Activated T-cell treated with anti-CD3 and anti-CD28 coated beads for 24 hours (primary cell): ENCODE data around the gene CAB39.
"Not testable (repeated sequence)": the region's sequence is repeated elsewhere in the genome, so short reads cannot be mapped to it uniquely, and the experiment has no call there.

Source experiments
- DNase-seq: peaks from one replicate; pipeline ENCODE4 v3.0.0-alpha.2; 2020; ENCODE audit warnings: low read depth

The CAB39 gene

GRCh38 chr2:230684270-230685168 lies 28.1 kb upstream of the CAB39 start:
- DNase-seq = no peak

GRCh38 chr2:230685178-230685577 lies 27.5 kb upstream of the CAB39 start:
- DNase-seq = no peak

DNA sequence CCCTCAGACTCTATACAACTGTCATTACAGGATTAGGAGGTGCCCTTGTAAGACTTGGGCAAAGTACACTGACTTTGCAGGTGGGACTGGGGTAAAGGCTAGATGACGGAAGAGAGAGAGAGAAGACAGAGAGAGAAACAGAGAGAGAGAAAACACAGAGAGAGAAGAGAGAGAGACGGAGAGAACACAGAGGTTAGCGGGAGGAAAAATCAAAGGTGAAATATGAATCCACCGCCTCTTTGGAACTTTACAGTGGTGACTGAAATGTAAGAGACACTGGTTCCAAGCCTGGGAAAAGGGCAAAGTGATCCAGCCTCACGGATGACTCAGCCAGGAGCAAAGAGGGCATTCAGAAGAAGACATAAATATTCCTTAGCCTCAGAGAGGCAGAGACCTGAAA lies 25.1 kb upstream of the CAB39 start:
- no peak for DNase-seq

DNA sequence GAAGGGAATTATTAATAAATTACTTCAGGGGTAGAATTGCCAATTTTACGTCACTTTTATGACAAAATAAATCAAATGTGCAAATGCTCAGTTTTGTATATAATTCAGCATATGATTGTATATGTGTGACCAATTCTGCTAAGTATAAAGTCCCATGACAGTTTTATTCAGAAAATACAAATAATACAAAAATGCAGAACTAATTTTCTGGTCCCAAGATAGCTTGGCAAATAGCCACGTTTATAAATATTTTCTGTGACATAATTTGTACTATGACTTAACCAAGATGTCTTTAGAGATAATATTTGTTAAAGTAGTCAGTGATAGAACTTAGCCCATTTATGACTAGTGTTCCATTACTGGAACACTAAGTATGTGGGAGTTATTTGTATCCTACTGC lies 24.2 kb upstream of the CAB39 start:
- DNase-seq = no peak

- DNase-seq = no peak
Observed at GRCh38 chr2:230690439-230690838, 22.2 kb upstream of the CAB39 start.

DNA sequence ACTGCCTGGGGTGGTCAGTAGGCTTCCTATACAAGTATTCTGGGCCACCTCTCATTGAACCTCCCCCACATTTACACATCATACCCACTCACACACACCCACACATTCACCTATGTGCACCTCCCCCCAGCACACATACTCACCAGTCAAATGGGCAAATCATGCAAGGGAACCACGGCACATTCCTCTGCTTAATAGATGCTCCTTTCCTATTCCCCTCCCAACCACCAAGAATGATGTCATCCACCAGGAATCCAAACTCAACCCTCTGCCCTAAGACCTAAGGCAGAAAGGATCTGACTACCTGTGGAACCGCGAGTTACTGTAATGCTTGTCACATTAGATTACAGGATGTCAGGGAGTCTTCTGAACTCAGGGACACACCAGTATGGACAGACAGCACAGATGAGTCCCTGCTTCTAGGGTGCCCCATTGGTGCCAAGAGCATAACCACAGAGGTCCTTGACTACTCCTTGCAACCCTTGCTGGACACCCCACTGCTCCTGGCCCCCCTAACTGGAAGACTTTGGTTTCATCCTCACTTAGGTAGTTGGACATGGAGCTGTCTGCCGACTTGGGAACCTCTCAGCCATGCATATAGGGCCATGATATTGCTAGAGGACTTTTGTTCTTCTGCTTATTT lies 21.5 kb upstream of the CAB39 start:
- no peak for DNase-seq

- DNase-seq = no peak
Observed at GRCh38 chr2:230692760-230693159, 19.9 kb upstream of the CAB39 start.

GRCh38 chr2:230693411-230693810 lies 19.2 kb upstream of the CAB39 start:
- no peak for DNase-seq

- DNase-seq = no peak
Observed at GRCh38 chr2:230694241-230694640, 18.4 kb upstream of the CAB39 start.

DNA sequence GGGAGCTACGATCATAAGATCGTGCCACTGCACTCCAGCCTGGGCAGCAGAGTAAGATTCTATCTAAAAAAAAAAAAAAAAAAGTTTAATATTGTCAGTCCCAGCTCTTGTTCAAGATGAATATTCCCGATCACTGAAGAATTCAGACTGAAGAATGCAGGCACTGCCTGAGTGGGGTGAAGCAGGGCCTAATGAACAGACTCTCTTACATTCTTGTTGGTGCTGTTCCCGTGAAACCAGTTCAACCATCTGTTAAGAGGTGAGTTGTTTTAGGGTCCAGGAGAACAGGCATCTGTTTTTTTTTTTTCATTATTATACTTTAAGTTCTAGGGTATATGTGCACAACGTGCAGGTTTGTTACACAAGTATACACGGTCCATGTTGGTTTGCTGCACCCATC lies 17.1 kb upstream of the CAB39 start:
- DNase-seq = no peak

DNA sequence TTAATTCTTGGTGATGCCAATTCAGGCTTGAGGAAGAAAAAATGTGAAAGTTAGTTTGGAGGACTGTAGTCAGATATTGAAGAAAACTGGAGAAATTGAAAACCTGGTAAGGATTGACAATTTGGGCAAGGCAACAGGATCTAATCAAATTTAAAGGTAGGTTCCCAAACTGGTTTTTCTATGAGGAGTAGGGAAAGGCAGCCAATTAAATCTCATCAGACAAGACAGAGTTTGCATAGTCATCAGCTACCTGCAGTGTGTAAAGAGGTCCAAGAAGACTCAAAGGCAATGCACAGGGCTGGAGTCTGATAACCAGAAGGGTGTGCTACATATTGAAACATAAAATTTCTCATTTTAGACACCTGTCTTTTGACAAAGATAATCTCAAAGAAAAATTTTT lies 16.0 kb upstream of the CAB39 start:
- no peak for DNase-seq

GRCh38 chr2:230697676-230698075 lies 15.0 kb upstream of the CAB39 start:
- DNase-seq = no peak

GRCh38 chr2:230698753-230699152 lies 13.9 kb upstream of the CAB39 start:
- DNase-seq = not testable (repeated sequence)

GRCh38 chr2:230700447-230700846 lies 12.2 kb upstream of the CAB39 start:
- no peak for DNase-seq

DNA sequence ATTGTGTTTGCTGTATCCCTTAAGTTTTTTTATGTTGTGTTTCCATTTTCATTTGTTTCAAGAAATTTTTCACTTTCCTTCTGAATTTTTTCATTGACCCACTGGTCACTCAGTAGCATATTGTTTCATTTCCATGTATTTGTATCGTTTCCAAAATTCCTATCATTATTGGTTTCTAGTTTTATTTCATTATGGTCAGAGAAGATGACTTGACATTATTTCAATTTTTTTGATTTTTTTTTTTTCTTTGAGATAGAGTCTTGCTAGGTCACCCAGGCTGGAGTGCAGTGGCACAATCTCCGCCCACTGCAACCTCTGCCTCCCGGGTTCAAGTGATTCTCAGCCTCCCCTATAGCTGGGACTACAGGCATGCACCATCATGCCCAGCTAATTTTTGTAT lies 11.3 kb upstream of the CAB39 start:
- DNase-seq = no peak

DNA sequence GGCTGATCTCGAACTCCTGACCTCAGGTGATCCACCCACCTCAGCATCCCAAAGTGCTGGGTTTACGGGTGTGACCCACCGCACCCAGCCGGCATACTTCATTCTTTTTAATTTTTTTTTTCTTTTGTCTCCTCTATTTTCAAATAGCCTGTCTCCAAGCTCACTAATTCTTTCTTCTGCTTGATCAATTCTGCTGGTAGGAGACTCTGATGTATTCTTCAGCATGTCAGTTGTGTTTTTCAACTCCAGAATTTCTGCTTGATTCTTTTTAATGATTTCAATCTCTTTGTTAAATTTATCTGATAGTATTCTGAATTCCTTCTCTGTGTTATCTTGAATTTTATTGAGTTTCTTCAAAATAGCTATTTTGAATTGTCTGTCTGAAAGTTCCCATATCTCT lies 10.2 kb upstream of the CAB39 start:
- DNase-seq = not testable (repeated sequence)

DNA sequence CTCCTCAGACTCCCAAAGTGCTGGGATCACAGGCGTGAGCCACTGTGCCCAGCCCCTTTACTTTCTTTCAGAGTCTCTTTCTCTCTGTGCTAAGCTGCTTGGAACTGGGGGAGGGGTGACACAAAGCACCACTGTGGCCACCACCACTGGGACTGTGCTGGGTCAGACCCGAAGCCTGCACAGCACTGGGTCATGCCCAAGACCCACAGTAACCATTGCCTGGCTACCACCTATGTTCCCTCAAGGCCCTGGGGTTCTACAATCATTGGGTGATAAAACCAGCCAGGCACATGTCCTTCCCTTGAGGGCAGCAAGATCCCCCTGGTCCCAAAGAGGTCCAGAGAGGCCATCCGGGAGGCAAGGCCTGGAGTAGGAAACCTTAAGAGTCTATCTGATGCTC lies 9.1 kb upstream of the CAB39 start:
- no peak for DNase-seq

DNA sequence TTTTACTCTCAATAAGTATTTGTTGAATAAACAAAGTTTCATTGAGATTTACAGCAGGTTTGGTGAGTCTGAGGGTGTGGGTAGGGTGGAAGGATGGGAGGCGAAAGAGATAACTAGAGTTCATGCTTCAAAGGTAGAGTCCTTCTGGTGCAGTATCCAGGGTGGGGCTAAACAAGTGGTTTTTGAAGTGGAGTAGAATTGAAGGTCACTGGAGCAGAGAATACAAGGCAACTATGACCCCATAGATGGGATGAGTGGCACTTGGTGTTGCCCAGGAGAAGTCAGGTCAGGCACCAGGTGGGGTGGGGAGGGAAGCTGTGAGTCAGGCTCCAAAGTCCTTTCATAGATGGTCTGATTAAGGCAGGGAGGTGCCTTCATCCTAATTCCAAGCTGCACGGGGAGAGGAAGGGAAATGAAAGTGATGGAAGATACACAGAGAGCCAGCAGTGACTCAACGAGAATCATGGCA lies 6.6 kb upstream of the CAB39 start:
- DNase-seq = no peak

DNA sequence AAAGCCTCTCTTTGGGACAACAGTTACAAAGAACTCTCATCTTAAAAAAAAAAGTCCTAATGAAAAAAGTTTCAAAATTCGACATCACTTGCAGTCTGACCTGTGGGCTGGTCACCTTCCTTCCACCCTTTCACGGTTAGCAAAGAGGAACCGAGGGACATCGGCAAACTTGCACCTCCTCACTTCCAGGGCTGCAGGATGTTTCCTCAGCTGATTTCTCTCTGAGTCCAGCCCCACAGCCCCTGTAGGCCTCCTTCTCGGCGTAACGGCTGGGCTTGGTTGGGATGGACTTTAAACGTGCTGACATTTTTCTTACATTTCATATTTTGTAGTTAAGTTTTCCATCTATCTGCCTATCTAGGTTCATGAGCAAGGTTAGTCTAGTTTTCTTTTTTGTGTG lies 5.7 kb upstream of the CAB39 start:
- no peak for DNase-seq

- DNase-seq = no peak
Observed at GRCh38 chr2:230708204-230708603, 4.4 kb upstream of the CAB39 start.

DNA sequence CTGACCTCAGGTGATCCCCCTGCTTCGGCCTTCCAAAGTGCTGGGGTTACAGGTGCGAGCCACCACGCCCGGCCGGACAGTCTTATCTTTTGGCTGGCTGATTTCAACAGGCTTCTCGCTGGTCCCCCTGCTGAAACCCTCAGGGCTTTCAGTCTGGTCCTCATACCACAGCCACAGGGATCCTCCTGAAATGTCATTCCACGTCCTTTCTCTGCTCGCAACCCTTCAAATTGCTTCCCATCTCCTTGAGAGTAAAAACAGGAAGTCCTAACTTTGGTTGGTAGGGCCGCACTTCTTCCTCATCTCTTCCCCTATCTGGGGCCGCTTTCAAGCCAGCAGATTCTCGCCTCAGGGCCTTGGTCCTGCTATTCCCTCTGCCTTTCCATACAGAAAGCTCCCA lies 1.4 kb upstream of the CAB39 start:
- DNase-seq = no peak

DNA sequence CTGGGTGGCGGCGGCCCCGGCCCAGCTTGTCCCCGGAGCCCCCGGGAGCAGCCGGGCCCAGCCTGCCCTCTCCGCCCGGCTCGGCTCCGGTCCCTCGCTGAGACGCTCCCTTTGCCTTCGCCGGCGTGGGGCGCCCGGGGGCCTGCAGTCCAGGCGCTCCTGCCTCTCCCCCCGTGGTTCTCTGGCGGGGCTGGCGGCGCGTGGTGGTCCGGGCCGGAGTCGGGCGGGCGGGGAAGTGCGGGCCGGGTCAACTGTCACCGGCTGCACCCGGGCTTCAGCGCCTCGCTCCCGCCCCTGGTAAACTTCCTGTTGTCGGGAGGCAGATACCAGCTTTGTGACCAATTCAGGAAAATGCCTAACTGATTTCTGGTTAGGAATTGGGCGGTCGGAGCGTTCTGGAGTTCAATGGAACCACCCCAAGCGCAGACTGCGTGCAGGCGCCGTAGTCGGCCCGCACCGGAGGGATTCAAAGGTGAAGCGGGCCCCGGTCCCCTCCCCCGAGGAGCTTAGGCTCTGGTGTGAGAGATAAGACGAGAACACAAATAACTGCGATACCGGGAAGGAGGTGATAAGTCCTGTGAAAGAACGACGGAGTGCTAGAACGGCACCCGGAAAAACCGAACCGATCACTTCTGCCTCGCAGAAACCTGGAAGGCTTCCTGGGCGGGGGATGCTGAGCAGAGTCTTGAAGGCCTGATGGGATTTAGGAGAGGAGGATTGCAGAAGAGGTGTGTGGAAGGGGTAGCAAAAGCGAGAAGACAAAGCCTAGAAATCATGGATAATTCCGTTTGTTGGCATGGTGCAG lies 891 bp downstream of the CAB39 start:
- DNase-seq = peak; percentile 21

GRCh38 chr2:230714136-230714480 lies 1.5 kb downstream of the CAB39 start:
- peak; percentile 33 for DNase-seq
